Mesothelial cell of epicardium (in vitro differentiated cells): ENCODE measurements around the gene ZNF532. TPM values are rescaled to one million over a fixed set of nuclear protein-coding genes. Genes with fewer than 3 reads are reported as not detected.
"Not testable (repeated sequence)": the region's sequence is repeated elsewhere in the genome, so short reads cannot be mapped to it uniquely, and the experiment has no call there.

Experiments used
- DNase-seq, 2 experiments: peaks; one replicate each; pipeline ENCODE4 v3.0.0; 2021; ENCODE audit warnings: low spot score in 2 of 2; ENCODE audit not compliant: unreplicated experiment in 2 of 2
- H3K27ac Mint-ChIP-seq: 2 replicates; pipeline ENCODE4 v1.8.0; 2021; ENCODE audit warnings: mixed read lengths
- H3K27me3 Mint-ChIP-seq: 2 replicates; pipeline ENCODE4 v1.8.0; 2021; ENCODE audit warnings: low read depth, mixed read lengths
- H3K36me3 Mint-ChIP-seq: 2 replicates; pipeline ENCODE4 v1.8.0; 2021; ENCODE audit warnings: mixed read lengths
- H3K4me1 Mint-ChIP-seq: 2 replicates; pipeline ENCODE4 v1.8.0; 2021; ENCODE audit warnings: mixed read lengths
- H3K4me3 Mint-ChIP-seq: 2 replicates; pipeline ENCODE4 v1.8.0; 2021; ENCODE audit warnings: mild to moderate bottlenecking, moderate library complexity, mixed read lengths
- H3K9me3 Mint-ChIP-seq: 2 replicates; pipeline ENCODE4 v1.8.0; 2021; ENCODE audit warnings: mixed read lengths
- total RNA-seq: library from RNA; stranded (reverse); gene quantifications from 3 replicates; pipeline ENCODE4 v1.2.1, GENCODE V29; 2021
- TF ChIP-seq, protein P1 (sequence below): fragments of 200-600 bp; sonication (generic); IDR thresholded peaks from one replicate; pipeline ENCODE4 v1.5.0; 2021; ENCODE audit warnings: antibody characterized with exemption; ENCODE audit not compliant: unreplicated experiment

Gene ZNF532
- total RNA-seq, 1 donor from 2014 or later = 188 TPM

DNA sequence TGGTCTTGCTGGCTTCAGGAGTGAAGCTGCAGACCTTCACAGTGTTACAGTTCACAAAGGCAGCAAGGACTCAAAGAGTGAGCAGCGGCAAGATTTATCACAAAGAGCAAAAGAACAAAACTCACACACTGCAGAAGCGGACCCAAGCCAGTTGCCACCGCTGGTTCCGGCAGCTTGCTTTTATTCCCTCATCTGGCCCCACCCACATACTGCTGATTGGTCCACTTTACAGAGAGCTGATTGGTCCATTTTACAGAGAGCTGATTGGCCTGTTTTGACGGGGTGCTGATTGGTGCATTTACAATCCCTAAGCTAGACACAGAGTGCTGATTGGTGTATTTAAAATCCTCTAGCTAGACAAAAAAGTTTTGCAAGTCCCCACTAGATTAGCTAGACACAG lies 37.2 kb upstream of the ZNF532 start:
- no peak for DNase-seq
- TF ChIP-seq, protein P1, sequence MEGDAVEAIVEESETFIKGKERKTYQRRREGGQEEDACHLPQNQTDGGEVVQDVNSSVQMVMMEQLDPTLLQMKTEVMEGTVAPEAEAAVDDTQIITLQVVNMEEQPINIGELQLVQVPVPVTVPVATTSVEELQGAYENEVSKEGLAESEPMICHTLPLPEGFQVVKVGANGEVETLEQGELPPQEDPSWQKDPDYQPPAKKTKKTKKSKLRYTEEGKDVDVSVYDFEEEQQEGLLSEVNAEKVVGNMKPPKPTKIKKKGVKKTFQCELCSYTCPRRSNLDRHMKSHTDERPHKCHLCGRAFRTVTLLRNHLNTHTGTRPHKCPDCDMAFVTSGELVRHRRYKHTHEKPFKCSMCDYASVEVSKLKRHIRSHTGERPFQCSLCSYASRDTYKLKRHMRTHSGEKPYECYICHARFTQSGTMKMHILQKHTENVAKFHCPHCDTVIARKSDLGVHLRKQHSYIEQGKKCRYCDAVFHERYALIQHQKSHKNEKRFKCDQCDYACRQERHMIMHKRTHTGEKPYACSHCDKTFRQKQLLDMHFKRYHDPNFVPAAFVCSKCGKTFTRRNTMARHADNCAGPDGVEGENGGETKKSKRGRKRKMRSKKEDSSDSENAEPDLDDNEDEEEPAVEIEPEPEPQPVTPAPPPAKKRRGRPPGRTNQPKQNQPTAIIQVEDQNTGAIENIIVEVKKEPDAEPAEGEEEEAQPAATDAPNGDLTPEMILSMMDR = no peak
- H3K36me3 Mint-ChIP-seq = no peaks in the 10 kb centered on the region
- H3K27ac Mint-ChIP-seq = no peak overlapping the region
- no peak overlapping the region for H3K4me3 Mint-ChIP-seq
- peaks cover 5% of the 10 kb centered on the region for H3K27me3 Mint-ChIP-seq
- H3K9me3 Mint-ChIP-seq = peaks cover 4% of the 10 kb centered on the region
- peaks cover 6% of the 10 kb centered on the region for H3K4me1 Mint-ChIP-seq

DNA sequence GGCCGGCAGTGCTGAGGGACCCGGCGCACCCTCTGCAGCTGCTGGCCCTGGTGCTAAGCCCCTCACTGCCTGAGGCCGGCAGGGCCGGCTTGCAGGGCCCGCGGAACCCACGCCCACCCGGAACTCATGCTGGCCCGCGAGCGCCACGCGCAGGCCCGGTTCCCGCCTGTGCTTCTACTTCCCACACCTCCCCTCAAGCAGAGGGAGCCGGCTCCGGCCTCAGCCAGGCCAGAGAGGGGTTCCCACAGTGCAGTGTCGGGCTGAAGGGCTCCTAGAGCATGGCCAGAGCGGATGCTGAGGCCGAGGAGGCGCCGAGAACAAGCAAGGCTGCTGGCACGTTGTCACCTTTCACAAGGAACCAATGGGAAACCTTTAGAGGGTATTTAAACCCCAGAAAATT lies 36.8 kb upstream of the ZNF532 start:
- no peak for DNase-seq
- Mint-ChIP-seq H3K4me1 (peaks cover 6% of the 10 kb centered on the region), H3K27ac (no peak overlapping the region), H3K9me3 (peaks cover 4% of the 10 kb centered on the region), H3K36me3 (no peaks in the 10 kb centered on the region), H3K27me3 (peaks cover under 1% of the 10 kb centered on the region), H3K4me3 (no peak overlapping the region)
- TF ChIP-seq, protein P1 = no peak

DNA sequence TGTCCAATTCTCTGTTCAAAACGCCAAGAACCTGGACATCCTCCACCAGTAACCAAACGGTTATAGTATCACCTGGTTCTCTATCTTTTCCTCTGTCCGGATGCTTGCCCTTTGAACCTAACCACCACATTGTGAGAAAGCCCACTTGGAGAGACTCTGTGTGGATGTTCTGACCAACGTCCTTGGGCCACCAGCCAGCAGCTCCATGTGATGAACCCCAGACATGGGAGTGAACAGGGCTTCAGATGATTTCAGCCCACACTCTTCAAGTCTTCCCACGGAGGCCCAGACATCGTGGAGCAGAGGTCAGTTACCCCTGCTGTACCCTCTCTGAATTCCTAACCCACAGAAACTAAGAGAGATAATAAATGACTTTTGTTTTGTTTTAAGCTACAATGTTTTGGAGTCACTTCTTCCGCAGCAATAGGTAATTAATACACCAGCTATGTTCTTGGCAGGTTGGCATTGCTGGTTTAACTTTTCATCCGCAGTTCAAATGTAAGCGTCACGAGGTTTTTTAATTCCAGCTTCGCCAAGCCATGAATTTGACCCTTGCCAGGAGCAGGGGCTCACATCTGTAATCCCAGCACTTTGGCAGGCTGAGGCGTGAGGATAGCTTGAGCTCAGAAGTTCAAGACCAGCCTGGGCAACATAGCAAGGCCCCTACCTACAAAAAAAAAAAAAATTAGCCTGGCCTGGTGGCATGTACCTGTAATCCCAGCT lies 36.1 kb upstream of the ZNF532 start:
- TF ChIP-seq, protein P1 = no peak
- Mint-ChIP-seq H3K9me3 (peaks cover 4% of the 10 kb centered on the region), H3K27me3 (no peaks in the 10 kb centered on the region), H3K4me3 (no peak overlapping the region), H3K4me1 (peaks cover 6% of the 10 kb centered on the region), H3K36me3 (no peaks in the 10 kb centered on the region), H3K27ac (no peak overlapping the region)
- DNase-seq = no peak

DNA sequence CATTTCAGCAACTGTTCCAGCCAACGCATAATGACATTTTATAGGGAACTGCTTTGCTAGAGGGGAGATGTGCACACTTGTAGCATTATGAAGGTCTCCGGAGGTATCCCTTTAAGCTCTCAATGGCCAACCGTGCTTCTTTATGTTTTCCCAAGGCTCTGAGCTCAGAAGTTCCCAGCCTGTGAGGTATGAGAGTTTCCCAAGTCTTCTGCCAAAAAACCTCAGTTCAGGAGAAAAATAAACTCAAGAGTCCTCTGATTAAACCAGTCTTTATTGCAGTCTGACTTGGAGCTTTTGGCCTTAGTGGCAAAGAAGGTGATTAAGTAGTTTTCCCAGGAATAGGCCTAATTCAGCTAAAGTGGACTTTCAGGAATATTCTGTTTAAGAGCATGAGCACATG lies 35.4 kb upstream of the ZNF532 start:
- TF ChIP-seq, protein P1 = no peak
- H3K36me3 Mint-ChIP-seq = no peaks in the 10 kb centered on the region
- H3K4me3 Mint-ChIP-seq = no peak overlapping the region
- no peaks in the 10 kb centered on the region for H3K27me3 Mint-ChIP-seq
- H3K9me3 Mint-ChIP-seq = peaks cover 4% of the 10 kb centered on the region
- DNase-seq = no peak
- H3K27ac Mint-ChIP-seq = no peak overlapping the region
- peaks cover 4% of the 10 kb centered on the region for H3K4me1 Mint-ChIP-seq

DNA sequence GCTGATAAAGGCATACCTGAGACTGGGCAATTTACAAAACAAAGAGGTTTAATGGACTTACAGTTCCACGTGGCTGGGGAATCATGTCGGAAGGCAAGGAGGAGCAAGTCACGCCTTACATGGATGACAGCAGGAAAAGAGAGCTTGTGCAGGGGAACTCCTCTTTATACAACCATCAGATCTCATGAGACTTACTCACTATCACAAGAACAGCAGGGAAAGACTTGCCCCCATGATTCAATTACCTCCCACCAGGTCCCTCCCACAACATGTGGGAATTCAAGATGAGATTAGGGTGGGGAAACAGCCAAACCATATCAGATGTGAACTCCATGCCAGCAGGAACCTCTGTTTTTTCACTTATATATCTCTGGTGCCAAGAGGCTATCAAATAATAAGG lies 34.8 kb upstream of the ZNF532 start:
- H3K27me3 Mint-ChIP-seq, H3K9me3 Mint-ChIP-seq, H3K4me3 Mint-ChIP-seq, DNase-seq, H3K27ac Mint-ChIP-seq, H3K4me1 Mint-ChIP-seq, H3K36me3 Mint-ChIP-seq: not testable (repeated sequence)

DNA sequence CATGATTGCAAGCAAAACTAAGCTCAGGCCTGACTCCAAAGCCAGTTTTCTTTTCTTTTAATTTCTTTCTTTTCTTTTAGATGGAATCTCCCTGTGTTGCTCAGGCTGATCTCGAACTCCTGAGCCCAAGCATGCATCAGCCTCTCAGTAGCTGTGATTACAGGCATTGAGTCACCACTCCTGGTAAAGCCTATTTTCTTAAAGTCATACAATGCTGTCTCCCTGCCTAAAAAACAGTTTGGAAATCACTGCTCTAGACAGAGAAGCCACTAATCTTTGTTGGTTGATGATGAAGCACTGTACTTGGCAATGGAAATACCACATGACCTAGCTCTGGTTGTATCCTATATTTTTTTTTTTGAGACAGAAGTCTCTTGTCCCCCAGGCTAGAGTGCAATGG lies 33.1 kb upstream of the ZNF532 start:
- Mint-ChIP-seq H3K36me3 (no peaks in the 10 kb centered on the region), H3K4me1 (peaks cover 2% of the 10 kb centered on the region), H3K27ac (peak overlapping the region; percentile 50), H3K9me3 (peaks cover 4% of the 10 kb centered on the region), H3K4me3 (no peak overlapping the region), H3K27me3 (no peaks in the 10 kb centered on the region)
- TF ChIP-seq, protein P1 = no peak
- DNase-seq = no peak
